ENCODE measurements around the gene MSTN.
"Not testable (repeated sequence)": the region's sequence is repeated elsewhere in the genome, so short reads cannot be mapped to it uniquely, and the experiment has no call there.

Gene MSTN

DNA sequence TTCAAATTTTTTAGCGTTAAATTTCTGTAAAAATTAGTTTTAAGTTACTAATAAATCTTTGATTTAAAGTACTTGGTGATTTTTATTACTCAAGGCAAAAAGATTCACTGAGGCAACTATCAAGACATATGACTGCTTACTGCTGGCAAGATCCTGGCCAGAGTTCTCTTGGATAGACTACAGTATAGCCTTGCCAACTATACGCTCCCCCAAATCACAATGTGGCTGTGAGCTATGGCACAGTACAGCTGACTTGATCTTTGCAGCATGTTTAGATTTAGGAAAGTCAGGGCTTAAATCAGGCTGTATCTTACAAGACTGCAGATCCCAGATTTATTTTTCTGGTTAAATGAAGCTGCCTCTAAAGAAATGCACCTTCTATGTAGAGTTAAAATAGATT, 26.5 kb downstream of the MSTN start:
- Histone ChIP-seq H3K9me3 (ENCODE audit: insufficient read depth, low read depth, low read length) (no peaks in the 10 kb centered on the region), H3K27me3 (ENCODE audit: insufficient read depth, low read length, poor library complexity, severe bottlenecking) (no peaks in the 10 kb centered on the region), H3K4me1 (ENCODE audit: insufficient read depth, low read length, poor library complexity, severe bottlenecking) (no peaks in the 10 kb centered on the region), H3F3A (ENCODE audit: low read depth) (no peaks in the 10 kb centered on the region), H3K79me2 (ENCODE audit: insufficient read depth, low read length) (no peaks in the 10 kb centered on the region), H4K20me1 (ENCODE audit: insufficient read depth, low read length, poor library complexity, severe bottlenecking) (no peaks in the 10 kb centered on the region), H3K9me2 (replicated peaks; ENCODE audit: low read depth, low read length) (no peaks in the 10 kb centered on the region), H3K9ac (ENCODE audit: low read depth, low read length, poor library complexity, severe bottlenecking) (no peak overlapping the region), H2AFZ (ENCODE audit: low read length) (no peak overlapping the region), H3K4me2 (ENCODE audit: low read depth, low read length, poor library complexity, severe bottlenecking) (no peak overlapping the region), H3K36me3 (ENCODE audit: insufficient read depth, low read length) (no peaks in the 10 kb centered on the region), H3K4me3 (ENCODE audit: low read length, poor library complexity, severe bottlenecking) (no peak overlapping the region)
- no peak for TF ChIP-seq EZH2phosphoT487 (IDR thresholded peaks at IDR 0.05; ENCODE audit: borderline replicate concordance)
- TF ChIP-seq, protein P1, sequence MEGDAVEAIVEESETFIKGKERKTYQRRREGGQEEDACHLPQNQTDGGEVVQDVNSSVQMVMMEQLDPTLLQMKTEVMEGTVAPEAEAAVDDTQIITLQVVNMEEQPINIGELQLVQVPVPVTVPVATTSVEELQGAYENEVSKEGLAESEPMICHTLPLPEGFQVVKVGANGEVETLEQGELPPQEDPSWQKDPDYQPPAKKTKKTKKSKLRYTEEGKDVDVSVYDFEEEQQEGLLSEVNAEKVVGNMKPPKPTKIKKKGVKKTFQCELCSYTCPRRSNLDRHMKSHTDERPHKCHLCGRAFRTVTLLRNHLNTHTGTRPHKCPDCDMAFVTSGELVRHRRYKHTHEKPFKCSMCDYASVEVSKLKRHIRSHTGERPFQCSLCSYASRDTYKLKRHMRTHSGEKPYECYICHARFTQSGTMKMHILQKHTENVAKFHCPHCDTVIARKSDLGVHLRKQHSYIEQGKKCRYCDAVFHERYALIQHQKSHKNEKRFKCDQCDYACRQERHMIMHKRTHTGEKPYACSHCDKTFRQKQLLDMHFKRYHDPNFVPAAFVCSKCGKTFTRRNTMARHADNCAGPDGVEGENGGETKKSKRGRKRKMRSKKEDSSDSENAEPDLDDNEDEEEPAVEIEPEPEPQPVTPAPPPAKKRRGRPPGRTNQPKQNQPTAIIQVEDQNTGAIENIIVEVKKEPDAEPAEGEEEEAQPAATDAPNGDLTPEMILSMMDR (conservative IDR thresholded peaks at IDR 0.05; ENCODE audit: low read length), result no peak

- not testable (repeated sequence) for H3K36me3 ChIP-seq (ENCODE audit: insufficient read depth, low read length); H3K4me3 ChIP-seq (ENCODE audit: low read length, poor library complexity, severe bottlenecking); H3K9me2 ChIP-seq (replicated peaks; ENCODE audit: low read depth, low read length); H2AFZ ChIP-seq (ENCODE audit: low read length); H3K9me3 ChIP-seq (ENCODE audit: insufficient read depth, low read depth, low read length); H3K79me2 ChIP-seq (ENCODE audit: insufficient read depth, low read length); H3K4me2 ChIP-seq (ENCODE audit: low read depth, low read length, poor library complexity, severe bottlenecking); H4K20me1 ChIP-seq (ENCODE audit: insufficient read depth, low read length, poor library complexity, severe bottlenecking); H3K4me1 ChIP-seq (ENCODE audit: insufficient read depth, low read length, poor library complexity, severe bottlenecking); H3F3A ChIP-seq (ENCODE audit: low read depth); H3K9ac ChIP-seq (ENCODE audit: low read depth, low read length, poor library complexity, severe bottlenecking); H3K27me3 ChIP-seq (ENCODE audit: insufficient read depth, low read length, poor library complexity, severe bottlenecking)
Measured at GRCh38 chr2:190034417-190034816, 28.1 kb downstream of the MSTN start.

DNA sequence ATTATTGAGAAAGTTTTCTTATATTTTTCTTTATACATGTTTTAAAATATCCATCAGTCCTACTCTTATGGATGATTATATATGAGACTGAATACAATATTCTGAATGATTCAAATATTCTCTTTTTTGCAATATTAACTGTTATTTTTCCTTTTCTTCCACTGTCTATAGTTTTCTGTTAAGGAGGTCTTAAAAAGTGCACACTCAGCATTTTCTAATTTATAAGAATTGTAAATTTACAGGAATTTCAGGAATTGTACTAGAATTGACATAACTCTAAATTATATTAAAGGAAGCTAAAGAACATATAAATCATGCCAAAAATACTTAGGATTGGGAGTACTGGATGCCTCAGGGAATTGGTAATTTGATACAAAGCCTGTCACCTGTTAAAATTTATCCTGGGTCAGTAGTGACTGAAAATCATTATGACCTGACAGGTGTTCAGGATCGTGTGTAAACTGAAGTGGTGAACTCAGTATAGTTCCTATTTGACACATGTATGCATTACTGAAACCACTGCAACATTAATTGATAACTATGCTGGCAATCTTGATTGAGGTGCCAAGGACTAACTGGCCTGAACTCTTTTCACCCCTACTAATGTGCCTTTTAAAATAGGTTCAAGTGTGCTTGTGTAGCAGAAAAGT, 30.4 kb downstream of the MSTN start:
- no peaks in the 10 kb centered on the region for H3K79me2 ChIP-seq (ENCODE audit: insufficient read depth, low read length)
- no peaks in the 10 kb centered on the region for H3K9me2 ChIP-seq (replicated peaks; ENCODE audit: low read depth, low read length)
- H3K4me2 ChIP-seq (ENCODE audit: low read depth, low read length, poor library complexity, severe bottlenecking), result no peak overlapping the region
- H3K9ac ChIP-seq (ENCODE audit: low read depth, low read length, poor library complexity, severe bottlenecking), result no peak overlapping the region
- no peaks in the 10 kb centered on the region for H3F3A ChIP-seq (ENCODE audit: low read depth)
- H3K9me3 ChIP-seq (ENCODE audit: insufficient read depth, low read depth, low read length), result no peaks in the 10 kb centered on the region
- no peaks in the 10 kb centered on the region for H3K36me3 ChIP-seq (ENCODE audit: insufficient read depth, low read length)
- H4K20me1 ChIP-seq (ENCODE audit: insufficient read depth, low read length, poor library complexity, severe bottlenecking), result no peaks in the 10 kb centered on the region
- H2AFZ ChIP-seq (ENCODE audit: low read length), result no peak overlapping the region
- H3K27me3 ChIP-seq (ENCODE audit: insufficient read depth, low read length, poor library complexity, severe bottlenecking), result no peaks in the 10 kb centered on the region
- no peak overlapping the region for H3K4me3 ChIP-seq (ENCODE audit: low read length, poor library complexity, severe bottlenecking)
- no peaks in the 10 kb centered on the region for H3K4me1 ChIP-seq (ENCODE audit: insufficient read depth, low read length, poor library complexity, severe bottlenecking)
- TF ChIP-seq, protein P1 (conservative IDR thresholded peaks at IDR 0.05; ENCODE audit: low read length), result no peak
- TF ChIP-seq EZH2phosphoT487 (IDR thresholded peaks at IDR 0.05; ENCODE audit: borderline replicate concordance), result no peak

- H4K20me1 ChIP-seq (ENCODE audit: insufficient read depth, low read length, poor library complexity, severe bottlenecking), result no peaks in the 10 kb centered on the region
- TF ChIP-seq, protein P1 (conservative IDR thresholded peaks at IDR 0.05; ENCODE audit: low read length), result peak; percentile 74
- no peak for TF ChIP-seq EZH2phosphoT487 (IDR thresholded peaks at IDR 0.05; ENCODE audit: borderline replicate concordance)
- no peaks in the 10 kb centered on the region for H3K36me3 ChIP-seq (ENCODE audit: insufficient read depth, low read length)
- H3K79me2 ChIP-seq (ENCODE audit: insufficient read depth, low read length), result no peaks in the 10 kb centered on the region
- no peak overlapping the region for H2AFZ ChIP-seq (ENCODE audit: low read length)
- H3K4me2 ChIP-seq (ENCODE audit: low read depth, low read length, poor library complexity, severe bottlenecking), result no peak overlapping the region
- H3K4me3 ChIP-seq (ENCODE audit: low read length, poor library complexity, severe bottlenecking), result no peak overlapping the region
- H3K27me3 ChIP-seq (ENCODE audit: insufficient read depth, low read length, poor library complexity, severe bottlenecking), result no peaks in the 10 kb centered on the region
- H3F3A ChIP-seq (ENCODE audit: low read depth), result no peaks in the 10 kb centered on the region
- no peaks in the 10 kb centered on the region for H3K9me2 ChIP-seq (replicated peaks; ENCODE audit: low read depth, low read length)
- no peaks in the 10 kb centered on the region for H3K4me1 ChIP-seq (ENCODE audit: insufficient read depth, low read length, poor library complexity, severe bottlenecking)
- H3K9ac ChIP-seq (ENCODE audit: low read depth, low read length, poor library complexity, severe bottlenecking), result no peak overlapping the region
- H3K9me3 ChIP-seq (ENCODE audit: insufficient read depth, low read depth, low read length), result no peaks in the 10 kb centered on the region
Measured at GRCh38 chr2:190023860-190024259, 38.7 kb downstream of the MSTN start.
